Measurements from ENCODE around the gene BMPR1B. TPM values are rescaled to one million over a fixed set of nuclear protein-coding genes. Genes with fewer than 3 reads are reported as not detected.

The BMPR1B gene
- total RNA-seq, 1 experiment from 2014 or later, result 0.62 TPM

GRCh38 chr4:95071851-95072250 is 314.1 kb downstream of the BMPR1B start:
- no peaks in the 10 kb centered on the region for H3K36me3 ChIP-seq (ENCODE audit: control insufficient read depth, insufficient read depth, low read length)
- BruUV-seq (replicated peaks), result no TSS peak
- no peak for ATAC-seq
- no peaks in the 10 kb centered on the region for H3K27me3 ChIP-seq (ENCODE audit: control insufficient read depth, insufficient read depth, low read length)
- ChIA-PET CTCF (no interaction called here), POLR2A (no interaction called here)
- H3K9me3 ChIP-seq (ENCODE audit: control insufficient read depth, insufficient read depth, low read depth, low read length), result no peaks in the 10 kb centered on the region
- H3K4me1 ChIP-seq (ENCODE audit: control insufficient read depth, insufficient read depth, low read length), result no peaks in the 10 kb centered on the region
- no peak for TF ChIP-seq TCF7L2 (IDR thresholded peaks at IDR 0.05; ENCODE audit: low read depth, low read length)
- no peak for TF ChIP-seq SIN3A (IDR thresholded peaks at IDR 0.05; ENCODE audit: borderline replicate concordance, insufficient read depth, low read depth, low read length)
- TF ChIP-seq, protein P1, sequence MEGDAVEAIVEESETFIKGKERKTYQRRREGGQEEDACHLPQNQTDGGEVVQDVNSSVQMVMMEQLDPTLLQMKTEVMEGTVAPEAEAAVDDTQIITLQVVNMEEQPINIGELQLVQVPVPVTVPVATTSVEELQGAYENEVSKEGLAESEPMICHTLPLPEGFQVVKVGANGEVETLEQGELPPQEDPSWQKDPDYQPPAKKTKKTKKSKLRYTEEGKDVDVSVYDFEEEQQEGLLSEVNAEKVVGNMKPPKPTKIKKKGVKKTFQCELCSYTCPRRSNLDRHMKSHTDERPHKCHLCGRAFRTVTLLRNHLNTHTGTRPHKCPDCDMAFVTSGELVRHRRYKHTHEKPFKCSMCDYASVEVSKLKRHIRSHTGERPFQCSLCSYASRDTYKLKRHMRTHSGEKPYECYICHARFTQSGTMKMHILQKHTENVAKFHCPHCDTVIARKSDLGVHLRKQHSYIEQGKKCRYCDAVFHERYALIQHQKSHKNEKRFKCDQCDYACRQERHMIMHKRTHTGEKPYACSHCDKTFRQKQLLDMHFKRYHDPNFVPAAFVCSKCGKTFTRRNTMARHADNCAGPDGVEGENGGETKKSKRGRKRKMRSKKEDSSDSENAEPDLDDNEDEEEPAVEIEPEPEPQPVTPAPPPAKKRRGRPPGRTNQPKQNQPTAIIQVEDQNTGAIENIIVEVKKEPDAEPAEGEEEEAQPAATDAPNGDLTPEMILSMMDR (IDR thresholded peaks at IDR 0.05), result no peak
- TF ChIP-seq, protein P2, sequence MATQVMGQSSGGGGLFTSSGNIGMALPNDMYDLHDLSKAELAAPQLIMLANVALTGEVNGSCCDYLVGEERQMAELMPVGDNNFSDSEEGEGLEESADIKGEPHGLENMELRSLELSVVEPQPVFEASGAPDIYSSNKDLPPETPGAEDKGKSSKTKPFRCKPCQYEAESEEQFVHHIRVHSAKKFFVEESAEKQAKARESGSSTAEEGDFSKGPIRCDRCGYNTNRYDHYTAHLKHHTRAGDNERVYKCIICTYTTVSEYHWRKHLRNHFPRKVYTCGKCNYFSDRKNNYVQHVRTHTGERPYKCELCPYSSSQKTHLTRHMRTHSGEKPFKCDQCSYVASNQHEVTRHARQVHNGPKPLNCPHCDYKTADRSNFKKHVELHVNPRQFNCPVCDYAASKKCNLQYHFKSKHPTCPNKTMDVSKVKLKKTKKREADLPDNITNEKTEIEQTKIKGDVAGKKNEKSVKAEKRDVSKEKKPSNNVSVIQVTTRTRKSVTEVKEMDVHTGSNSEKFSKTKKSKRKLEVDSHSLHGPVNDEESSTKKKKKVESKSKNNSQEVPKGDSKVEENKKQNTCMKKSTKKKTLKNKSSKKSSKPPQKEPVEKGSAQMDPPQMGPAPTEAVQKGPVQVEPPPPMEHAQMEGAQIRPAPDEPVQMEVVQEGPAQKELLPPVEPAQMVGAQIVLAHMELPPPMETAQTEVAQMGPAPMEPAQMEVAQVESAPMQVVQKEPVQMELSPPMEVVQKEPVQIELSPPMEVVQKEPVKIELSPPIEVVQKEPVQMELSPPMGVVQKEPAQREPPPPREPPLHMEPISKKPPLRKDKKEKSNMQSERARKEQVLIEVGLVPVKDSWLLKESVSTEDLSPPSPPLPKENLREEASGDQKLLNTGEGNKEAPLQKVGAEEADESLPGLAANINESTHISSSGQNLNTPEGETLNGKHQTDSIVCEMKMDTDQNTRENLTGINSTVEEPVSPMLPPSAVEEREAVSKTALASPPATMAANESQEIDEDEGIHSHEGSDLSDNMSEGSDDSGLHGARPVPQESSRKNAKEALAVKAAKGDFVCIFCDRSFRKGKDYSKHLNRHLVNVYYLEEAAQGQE (IDR thresholded peaks at IDR 0.05; ENCODE audit: insufficient read depth in 1 of 2, low read depth in 2 of 2, low read length in 1 of 2), result no peak
- TF ChIP-seq POLR2AphosphoS5 (IDR thresholded peaks at IDR 0.05; ENCODE audit: low read depth, low read length), result no peak
- DNase-seq (ENCODE audit: low read depth, low spot score), result no peak
- H3K27ac ChIP-seq (ENCODE audit: low read length), result no peak overlapping the region
- in situ Hi-C loops (cut with HindIII; ENCODE audit: low pct_unique_long_range_greater_than_20kb, low sequenced_read_pairs), result no loop called here
- no peak overlapping the region for H3K4me3 ChIP-seq (ENCODE audit: low read depth in 2 of 2, low read length in 2 of 2)
- intact Hi-C loops (cut with micrococcal nuclease; ENCODE audit: unreplicated experiment), result no loop called here

GRCh38 chr4:95073646-95074045 is 315.9 kb downstream of the BMPR1B start:
- Histone ChIP-seq H3K4me3 (ENCODE audit: low read depth in 2 of 2, low read length in 2 of 2) (no peak overlapping the region), H3K36me3 (ENCODE audit: control insufficient read depth, insufficient read depth, low read length) (no peaks in the 10 kb centered on the region), H3K27ac (ENCODE audit: low read length) (no peak overlapping the region), H3K4me1 (ENCODE audit: control insufficient read depth, insufficient read depth, low read length) (no peaks in the 10 kb centered on the region), H3K27me3 (ENCODE audit: control insufficient read depth, insufficient read depth, low read length) (no peaks in the 10 kb centered on the region), H3K9me3 (ENCODE audit: control insufficient read depth, insufficient read depth, low read depth, low read length) (no peaks in the 10 kb centered on the region)
- BruUV-seq (replicated peaks), result no TSS peak
- ATAC-seq, result no peak
- CTCF ChIA-PET, result no interaction called here
- intact Hi-C loops (cut with micrococcal nuclease; ENCODE audit: unreplicated experiment) (no loop called here), in situ Hi-C loops (cut with HindIII; ENCODE audit: low pct_unique_long_range_greater_than_20kb, low sequenced_read_pairs) (no loop called here)
- DNase-seq (ENCODE audit: low read depth, low spot score), result no peak
- POLR2A ChIA-PET, result no interaction called here
- no peak for TF ChIP-seq TCF7L2 (IDR thresholded peaks at IDR 0.05; ENCODE audit: low read depth, low read length)
- TF ChIP-seq, protein P1 (IDR thresholded peaks at IDR 0.05), result no peak
- TF ChIP-seq, protein P2 (IDR thresholded peaks at IDR 0.05; ENCODE audit: insufficient read depth in 1 of 2, low read depth in 2 of 2, low read length in 1 of 2), result no peak
- no peak for TF ChIP-seq POLR2AphosphoS5 (IDR thresholded peaks at IDR 0.05; ENCODE audit: low read depth, low read length)
- no peak for TF ChIP-seq SIN3A (IDR thresholded peaks at IDR 0.05; ENCODE audit: borderline replicate concordance, insufficient read depth, low read depth, low read length)
